ENCODE results near the gene PABPC1L. TPM values are rescaled to one million over a fixed set of nuclear protein-coding genes. Genes with fewer than 3 reads are reported as not detected.

The PABPC1L gene
- total and polyA plus RNA-seq, 2 of the 13 experiments (the other 11 are each of a cell fraction or from before 2014, with no cell fraction given): 30.8 to 252 TPM

DNA sequence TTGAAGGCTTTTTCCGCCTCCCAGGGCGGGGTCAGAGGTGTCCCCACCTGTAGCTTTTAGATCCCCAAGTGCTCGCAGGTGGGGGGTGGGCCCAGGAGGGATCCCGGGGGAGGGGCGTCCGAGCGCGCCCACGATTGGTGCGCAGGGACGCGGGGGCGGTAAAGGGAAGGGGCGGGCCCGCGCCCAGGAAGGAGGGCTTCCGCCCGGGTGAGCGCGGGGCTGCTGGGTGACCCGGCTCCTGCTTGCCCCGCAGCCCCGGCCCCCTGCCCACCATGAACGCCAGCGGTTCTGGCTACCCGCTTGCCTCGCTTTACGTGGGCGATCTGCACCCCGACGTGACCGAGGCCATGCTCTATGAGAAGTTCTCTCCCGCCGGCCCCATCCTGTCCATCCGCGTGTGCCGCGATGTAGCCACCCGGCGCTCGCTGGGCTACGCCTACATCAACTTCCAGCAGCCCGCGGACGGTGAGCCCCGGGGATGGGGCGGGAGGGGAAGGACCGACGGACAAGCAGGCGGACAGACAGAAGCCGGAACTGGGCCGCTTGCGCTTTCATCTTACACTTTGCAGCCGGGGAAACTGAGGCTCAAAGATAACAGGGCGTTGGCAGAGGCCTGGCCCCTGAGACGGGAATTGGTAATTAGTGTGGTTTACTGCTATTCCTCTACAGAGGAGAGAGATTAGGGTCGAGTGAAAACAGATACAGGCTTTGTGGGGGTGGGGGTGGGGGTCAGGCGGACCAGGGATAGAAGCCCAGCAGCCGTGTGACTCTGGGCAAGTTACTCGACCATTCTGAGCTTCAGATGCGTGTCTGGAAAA, at the start of gene PABPC1L (continued):
- TF ChIP-seq, protein P1, sequence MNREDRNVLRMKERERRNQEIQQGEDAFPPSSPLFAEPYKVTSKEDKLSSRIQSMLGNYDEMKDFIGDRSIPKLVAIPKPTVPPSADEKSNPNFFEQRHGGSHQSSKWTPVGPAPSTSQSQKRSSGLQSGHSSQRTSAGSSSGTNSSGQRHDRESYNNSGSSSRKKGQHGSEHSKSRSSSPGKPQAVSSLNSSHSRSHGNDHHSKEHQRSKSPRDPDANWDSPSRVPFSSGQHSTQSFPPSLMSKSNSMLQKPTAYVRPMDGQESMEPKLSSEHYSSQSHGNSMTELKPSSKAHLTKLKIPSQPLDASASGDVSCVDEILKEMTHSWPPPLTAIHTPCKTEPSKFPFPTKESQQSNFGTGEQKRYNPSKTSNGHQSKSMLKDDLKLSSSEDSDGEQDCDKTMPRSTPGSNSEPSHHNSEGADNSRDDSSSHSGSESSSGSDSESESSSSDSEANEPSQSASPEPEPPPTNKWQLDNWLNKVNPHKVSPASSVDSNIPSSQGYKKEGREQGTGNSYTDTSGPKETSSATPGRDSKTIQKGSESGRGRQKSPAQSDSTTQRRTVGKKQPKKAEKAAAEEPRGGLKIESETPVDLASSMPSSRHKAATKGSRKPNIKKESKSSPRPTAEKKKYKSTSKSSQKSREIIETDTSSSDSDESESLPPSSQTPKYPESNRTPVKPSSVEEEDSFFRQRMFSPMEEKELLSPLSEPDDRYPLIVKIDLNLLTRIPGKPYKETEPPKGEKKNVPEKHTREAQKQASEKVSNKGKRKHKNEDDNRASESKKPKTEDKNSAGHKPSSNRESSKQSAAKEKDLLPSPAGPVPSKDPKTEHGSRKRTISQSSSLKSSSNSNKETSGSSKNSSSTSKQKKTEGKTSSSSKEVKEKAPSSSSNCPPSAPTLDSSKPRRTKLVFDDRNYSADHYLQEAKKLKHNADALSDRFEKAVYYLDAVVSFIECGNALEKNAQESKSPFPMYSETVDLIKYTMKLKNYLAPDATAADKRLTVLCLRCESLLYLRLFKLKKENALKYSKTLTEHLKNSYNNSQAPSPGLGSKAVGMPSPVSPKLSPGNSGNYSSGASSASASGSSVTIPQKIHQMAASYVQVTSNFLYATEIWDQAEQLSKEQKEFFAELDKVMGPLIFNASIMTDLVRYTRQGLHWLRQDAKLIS (CRISPR knock-in tag; IDR thresholded peaks at IDR 0.05): no peak
- TF ChIP-seq, protein P2, sequence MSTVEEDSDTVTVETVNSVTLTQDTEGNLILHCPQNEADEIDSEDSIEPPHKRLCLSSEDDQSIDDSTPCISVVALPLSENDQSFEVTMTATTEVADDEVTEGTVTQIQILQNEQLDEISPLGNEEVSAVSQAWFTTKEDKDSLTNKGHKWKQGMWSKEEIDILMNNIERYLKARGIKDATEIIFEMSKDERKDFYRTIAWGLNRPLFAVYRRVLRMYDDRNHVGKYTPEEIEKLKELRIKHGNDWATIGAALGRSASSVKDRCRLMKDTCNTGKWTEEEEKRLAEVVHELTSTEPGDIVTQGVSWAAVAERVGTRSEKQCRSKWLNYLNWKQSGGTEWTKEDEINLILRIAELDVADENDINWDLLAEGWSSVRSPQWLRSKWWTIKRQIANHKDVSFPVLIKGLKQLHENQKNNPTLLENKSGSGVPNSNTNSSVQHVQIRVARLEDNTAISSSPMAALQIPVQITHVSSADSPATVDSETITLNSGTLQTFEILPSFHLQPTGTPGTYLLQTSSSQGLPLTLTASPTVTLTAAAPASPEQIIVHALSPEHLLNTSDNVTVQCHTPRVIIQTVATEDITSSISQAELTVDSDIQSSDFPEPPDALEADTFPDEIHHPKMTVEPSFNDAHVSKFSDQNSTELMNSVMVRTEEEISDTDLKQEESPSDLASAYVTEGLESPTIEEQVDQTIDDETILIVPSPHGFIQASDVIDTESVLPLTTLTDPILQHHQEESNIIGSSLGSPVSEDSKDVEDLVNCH (CRISPR knock-in tag; IDR thresholded peaks at IDR 0.05): no peak
- TF ChIP-seq, protein P3, sequence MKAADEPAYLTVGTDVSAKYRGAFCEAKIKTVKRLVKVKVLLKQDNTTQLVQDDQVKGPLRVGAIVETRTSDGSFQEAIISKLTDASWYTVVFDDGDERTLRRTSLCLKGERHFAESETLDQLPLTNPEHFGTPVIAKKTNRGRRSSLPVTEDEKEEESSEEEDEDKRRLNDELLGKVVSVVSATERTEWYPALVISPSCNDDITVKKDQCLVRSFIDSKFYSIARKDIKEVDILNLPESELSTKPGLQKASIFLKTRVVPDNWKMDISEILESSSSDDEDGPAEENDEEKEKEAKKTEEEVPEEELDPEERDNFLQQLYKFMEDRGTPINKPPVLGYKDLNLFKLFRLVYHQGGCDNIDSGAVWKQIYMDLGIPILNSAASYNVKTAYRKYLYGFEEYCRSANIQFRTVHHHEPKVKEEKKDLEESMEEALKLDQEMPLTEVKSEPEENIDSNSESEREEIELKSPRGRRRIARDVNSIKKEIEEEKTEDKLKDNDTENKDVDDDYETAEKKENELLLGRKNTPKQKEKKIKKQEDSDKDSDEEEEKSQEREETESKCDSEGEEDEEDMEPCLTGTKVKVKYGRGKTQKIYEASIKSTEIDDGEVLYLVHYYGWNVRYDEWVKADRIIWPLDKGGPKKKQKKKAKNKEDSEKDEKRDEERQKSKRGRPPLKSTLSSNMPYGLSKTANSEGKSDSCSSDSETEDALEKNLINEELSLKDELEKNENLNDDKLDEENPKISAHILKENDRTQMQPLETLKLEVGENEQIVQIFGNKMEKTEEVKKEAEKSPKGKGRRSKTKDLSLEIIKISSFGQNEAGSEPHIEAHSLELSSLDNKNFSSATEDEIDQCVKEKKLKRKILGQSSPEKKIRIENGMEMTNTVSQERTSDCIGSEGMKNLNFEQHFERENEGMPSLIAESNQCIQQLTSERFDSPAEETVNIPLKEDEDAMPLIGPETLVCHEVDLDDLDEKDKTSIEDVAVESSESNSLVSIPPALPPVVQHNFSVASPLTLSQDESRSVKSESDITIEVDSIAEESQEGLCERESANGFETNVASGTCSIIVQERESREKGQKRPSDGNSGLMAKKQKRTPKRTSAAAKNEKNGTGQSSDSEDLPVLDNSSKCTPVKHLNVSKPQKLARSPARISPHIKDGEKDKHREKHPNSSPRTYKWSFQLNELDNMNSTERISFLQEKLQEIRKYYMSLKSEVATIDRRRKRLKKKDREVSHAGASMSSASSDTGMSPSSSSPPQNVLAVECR (CRISPR knock-in tag; IDR thresholded peaks at IDR 0.05; ENCODE audit: borderline replicate concordance): peak; percentile 97
- TF ChIP-seq, protein P4, sequence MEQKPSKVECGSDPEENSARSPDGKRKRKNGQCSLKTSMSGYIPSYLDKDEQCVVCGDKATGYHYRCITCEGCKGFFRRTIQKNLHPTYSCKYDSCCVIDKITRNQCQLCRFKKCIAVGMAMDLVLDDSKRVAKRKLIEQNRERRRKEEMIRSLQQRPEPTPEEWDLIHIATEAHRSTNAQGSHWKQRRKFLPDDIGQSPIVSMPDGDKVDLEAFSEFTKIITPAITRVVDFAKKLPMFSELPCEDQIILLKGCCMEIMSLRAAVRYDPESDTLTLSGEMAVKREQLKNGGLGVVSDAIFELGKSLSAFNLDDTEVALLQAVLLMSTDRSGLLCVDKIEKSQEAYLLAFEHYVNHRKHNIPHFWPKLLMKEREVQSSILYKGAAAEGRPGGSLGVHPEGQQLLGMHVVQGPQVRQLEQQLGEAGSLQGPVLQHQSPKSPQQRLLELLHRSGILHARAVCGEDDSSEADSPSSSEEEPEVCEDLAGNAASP (CRISPR knock-in tag; IDR thresholded peaks at IDR 0.05; ENCODE audit: borderline replicate concordance): peak; percentile 79
- TF ChIP-seq CENPX (CRISPR knock-in tag; IDR thresholded peaks at IDR 0.05): no peak
- TF ChIP-seq ZNF790 (CRISPR knock-in tag; IDR thresholded peaks at IDR 0.05; ENCODE audit: borderline replicate concordance): peak; percentile 66; the same call in 1 of the 2 replicates
- TF ChIP-seq EED (CRISPR knock-in tag; IDR thresholded peaks at IDR 0.05): no peak
- no peak for TF ChIP-seq GPN1 (CRISPR knock-in tag; IDR thresholded peaks at IDR 0.05; ENCODE audit: borderline replicate concordance)
- TF ChIP-seq, protein P5, sequence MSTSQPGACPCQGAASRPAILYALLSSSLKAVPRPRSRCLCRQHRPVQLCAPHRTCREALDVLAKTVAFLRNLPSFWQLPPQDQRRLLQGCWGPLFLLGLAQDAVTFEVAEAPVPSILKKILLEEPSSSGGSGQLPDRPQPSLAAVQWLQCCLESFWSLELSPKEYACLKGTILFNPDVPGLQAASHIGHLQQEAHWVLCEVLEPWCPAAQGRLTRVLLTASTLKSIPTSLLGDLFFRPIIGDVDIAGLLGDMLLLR (CRISPR knock-in tag; IDR thresholded peaks at IDR 0.05): peak; percentile 77; the same call in 1 of the 2 replicates
- TF ChIP-seq, protein P6, sequence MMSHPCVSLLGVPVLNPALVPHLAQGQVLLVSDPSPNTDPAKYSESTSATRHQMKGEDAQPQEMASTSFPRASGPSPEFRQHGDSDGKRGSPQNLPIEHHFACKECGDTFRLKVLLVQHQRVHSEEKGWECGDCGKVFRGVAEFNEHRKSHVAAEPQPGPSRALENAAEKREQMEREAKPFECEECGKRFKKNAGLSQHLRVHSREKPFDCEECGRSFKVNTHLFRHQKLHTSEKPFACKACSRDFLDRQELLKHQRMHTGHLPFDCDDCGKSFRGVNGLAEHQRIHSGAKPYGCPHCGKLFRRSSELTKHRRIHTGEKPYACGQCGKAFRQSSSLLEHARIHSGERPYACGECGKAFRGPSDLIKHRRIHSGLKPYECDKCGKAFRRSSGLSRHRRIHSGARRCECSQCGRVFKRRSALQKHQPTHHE (CRISPR knock-in tag; IDR thresholded peaks at IDR 0.05; ENCODE audit: borderline replicate concordance): 0 out of 2 replicates have a peak, but pooled peaks have one; percentile 68

All from HepG2 (cell line).